CD4-positive, alpha-beta T cell treated with Interleukin-15 for 4 hours (primary cell): ENCODE measurements around the gene EPDR1.

Experiments
- DNase-seq: peaks from one replicate; pipeline ENCODE4 v3.0.0-alpha.2; 2020; ENCODE audit warnings: low spot score

Gene EPDR1

DNA sequence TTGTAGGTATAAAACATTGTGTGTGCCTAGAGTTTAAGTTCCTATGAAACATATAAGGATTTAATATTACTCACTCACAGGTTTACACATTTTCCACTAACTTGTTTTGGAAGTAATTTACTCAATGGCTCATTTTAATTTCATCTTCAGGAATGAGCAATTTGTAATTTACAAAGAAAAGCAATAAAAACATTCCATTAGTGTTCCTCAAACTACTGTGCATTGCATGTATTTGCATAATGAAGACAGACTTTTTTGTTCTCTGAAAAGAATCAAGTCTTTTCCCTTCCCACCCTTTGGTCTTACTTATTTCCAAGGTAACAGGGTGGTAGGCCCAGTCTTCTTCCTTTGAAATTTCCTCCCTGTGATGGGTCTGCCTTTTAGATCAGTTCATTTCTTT lies 61.2 kb downstream of the EPDR1 start:
- no peak for DNase-seq

DNA sequence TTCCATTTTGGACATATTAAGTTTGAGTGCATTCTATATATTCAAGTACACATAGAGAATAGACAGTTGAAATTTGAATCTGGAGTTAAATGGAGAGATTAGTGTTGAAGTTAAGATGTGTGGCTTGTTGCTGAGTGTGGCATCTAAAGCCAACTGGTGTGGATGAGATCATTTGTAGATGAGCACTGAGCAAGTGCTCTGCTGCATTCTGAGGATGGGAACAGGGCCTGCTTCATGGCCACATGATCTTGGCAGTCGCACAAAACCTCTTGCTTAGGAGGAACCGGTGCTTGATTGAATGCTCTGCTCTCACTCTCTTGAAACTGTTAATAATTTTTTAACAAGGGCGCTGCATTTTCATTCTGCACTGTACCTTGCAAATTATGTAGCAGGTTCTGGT lies 62.0 kb downstream of the EPDR1 start:
- no peak for DNase-seq

DNA sequence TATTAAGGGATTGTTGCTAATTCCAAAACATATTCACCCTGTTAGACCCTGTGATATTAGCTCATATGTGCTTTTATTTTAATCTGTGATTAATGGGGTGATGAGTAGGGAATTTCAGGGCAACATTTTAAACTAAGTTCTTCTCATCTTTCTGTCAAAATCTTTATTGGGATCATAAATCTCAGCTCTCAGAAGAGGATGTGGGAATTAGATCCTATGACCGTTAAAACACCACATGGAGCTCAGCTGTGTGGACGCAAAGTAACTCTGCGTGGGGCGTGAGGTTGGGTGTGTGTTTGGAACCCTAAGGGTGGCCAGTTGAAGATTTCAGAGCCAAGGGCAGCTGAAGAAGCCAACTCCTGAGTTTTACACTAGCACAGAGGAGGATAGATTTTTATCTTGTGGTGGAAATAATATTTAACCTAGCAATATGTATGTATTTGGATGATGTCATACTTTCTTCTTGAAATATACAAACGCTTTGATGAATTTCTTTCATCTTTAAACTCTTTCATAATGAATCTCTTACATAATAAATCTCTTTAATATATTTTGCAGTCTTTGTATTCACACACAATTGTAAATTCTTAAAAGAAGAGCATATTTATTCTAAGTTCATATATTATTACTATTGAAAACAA lies 64.4 kb downstream of the EPDR1 start:
- DNase-seq = no peak

GRCh38 chr7:37986908-37987330 lies 66.5 kb downstream of the EPDR1 start:
- no peak for DNase-seq

DNA sequence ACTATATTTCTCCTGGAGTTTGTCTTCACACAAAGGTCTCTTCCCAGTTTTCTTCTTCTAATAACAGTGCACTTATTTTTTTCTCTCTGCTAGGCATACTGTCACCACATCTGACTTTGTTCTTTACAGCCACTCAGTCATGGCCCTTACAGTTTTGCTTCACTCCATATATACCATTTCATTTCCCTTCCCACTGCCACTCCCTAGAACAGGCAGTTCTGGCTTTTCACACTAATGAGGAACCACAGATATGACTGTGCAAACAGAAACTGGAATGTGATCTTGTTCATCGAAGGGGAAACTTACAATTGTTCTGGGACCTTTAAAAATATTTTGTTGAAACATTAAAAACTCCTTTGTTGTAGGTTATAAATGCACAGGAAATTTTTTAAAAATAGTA lies 67.3 kb downstream of the EPDR1 start:
- DNase-seq = no peak

- no peak for DNase-seq
These were observed 68.5 kb downstream of the EPDR1 start for GRCh38 chr7:37988721-37989650.

DNA sequence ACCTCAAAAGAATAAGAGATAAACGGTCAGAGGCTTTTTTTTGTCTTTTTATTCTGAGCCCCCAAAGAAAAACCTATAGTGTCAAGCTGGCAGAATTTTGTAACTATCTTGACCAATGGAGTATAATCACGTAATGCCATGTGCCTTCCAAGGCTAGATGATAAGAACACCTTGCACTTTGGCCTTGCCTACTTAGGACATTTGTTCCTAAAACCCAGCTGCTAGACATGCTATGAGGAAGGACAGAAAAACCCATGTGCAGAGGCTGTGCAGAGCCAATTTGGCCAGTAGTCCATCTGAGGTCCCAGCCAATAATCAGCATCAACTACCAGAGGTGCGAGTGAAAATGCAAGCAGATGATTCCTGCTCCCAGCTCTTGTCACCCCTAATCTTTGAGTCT lies 69.9 kb downstream of the EPDR1 start:
- DNase-seq = no peak

DNA sequence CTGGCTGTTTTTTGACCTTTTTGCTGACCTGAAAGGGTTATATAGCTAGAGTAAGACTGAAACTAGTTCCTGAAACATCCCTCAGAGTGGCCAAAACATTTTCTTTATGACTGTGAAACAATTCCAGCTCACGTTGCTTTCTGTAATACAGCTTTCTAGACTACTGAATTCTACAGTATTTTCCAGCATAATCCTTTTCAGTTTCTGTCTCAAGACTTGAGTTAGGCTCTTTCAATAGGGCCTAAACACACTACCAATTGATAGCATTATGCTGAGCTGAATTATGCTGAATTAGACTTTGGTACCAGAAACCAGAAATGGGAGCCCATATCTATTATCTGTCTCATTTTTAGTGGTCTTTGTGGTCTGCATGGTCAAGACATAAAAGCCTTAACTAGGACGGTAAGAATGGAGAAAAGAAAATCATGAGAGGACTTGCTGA lies 72.6 kb downstream of the EPDR1 start:
- DNase-seq = no peak

- no peak for DNase-seq
These were observed 79.2 kb downstream of the EPDR1 start for GRCh38 chr7:37999673-38000072.

GRCh38 chr7:38000272-38000671 lies 79.8 kb downstream of the EPDR1 start:
- DNase-seq = no peak
